HG02943 (cell line): Measurements from ENCODE around the gene IL12A.
A peak's percentile ranks its signal among the peaks of the same experiment; 100 is the strongest.

Source experiments
- ATAC-seq: cut with Tn5 transposase; IDR thresholded peaks from one replicate; pipeline ENCODE4 v1.9.1; 2021; ENCODE audit warnings: mild to moderate bottlenecking, low read depth, moderate library complexity; ENCODE audit not compliant: unreplicated experiment

IL12A gene

GRCh38 chr3:160022068-160022467 is 33.4 kb downstream of the IL12A start:
- ATAC-seq, result no peak

- ATAC-seq, result no peak
Observed at GRCh38 chr3:160023476-160023875, 34.8 kb downstream of the IL12A start.

DNA sequence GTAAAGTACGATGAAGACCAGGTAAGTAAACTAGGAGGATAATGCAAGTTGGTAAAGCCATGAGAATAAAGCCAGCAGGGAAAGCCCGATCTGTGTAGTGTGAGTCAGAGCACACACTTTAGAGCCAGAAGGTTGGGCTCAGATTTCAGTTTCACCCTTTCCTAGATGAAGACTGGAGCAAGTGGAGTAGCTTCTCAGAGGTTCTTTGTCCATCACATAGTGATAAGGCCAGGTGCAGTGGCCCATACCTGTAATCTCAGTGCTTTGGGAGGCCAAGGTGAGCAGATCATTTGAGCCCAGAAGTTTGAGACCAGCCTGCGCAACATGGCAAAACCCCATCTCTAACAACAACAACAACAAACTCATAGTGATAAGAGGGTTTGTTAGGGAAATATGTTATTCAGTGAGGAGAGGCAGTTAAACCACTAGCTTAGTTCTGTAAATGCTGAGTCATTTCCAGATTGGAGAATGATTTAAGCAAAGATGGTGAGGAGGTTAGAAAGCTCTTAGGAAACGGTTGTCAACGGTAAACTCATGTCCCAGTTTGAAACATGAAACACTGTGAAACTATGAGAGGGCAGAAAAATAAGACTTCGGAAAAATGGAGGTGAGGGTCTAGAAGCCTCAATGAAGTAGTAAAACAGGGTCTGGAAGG is 39.0 kb downstream of the IL12A start:
- peak; percentile 82 for ATAC-seq

GRCh38 chr3:160035757-160036156 is 47.1 kb downstream of the IL12A start:
- ATAC-seq, result no peak

DNA sequence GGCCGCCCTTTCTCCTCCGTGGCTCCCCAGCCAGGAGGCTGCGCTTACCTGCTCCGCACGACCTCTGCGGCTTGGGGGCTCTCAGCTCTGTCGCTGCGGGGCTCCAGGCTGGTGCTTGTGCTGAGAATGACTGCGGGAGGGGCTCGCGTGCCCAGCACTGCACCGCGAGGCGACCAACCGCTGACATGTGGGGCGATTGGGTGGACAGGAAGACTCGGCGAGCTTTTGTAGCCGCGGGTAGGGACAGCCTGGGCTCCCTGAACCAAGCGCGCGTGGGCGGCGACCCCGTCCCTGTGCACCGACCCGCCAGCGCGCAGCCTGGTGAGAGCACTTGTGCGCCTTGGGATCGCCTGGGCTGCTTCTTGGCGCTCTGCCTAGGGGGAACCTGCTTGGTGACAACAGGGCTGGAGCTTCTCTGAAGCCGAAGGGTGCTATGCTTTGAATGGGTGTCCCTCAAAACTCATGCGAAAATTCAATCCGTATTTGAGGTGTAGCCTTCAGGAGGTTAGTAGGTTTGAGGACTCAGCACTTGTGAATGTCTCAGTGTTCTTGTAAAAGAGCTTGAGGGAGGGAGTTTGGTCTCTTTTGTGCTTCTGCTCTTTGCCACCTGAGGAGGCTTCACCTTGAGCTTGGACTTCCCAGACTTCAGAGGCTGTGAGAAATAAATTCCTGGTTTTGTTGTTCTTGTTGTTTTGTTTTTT is 50.4 kb downstream of the IL12A start:
- ATAC-seq, result no peak

- ATAC-seq, result no peak
Observed at GRCh38 chr3:160040181-160040580, 51.5 kb downstream of the IL12A start.

GRCh38 chr3:160041465-160041864 is 52.8 kb downstream of the IL12A start:
- no peak for ATAC-seq

DNA sequence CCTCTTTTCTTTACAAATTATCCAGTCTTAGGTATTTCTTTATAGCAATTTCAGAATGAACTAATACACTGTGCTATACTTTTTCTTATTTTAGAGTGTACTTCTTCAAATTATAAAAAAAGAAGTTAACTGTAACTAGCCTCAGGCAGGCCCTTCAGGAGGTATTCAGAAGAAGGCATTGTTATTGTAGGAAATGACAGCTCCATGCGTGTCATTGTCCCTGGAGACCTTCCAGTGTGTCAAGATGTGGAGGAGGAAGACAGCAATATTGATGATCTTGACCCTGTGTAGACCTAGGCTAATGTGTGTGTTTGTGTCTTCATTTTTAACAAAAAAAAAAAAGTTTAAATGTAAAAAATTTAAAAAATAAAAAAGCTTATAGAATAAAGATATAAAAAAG is 55.5 kb downstream of the IL12A start:
- no peak for ATAC-seq
